ENCODE results near the gene SASH1. TPM values are rescaled to one million over a fixed set of nuclear protein-coding genes. Genes with fewer than 3 reads are reported as not detected.

SASH1 gene
- total RNA-seq, 1 donor, result 39.7 TPM

DNA sequence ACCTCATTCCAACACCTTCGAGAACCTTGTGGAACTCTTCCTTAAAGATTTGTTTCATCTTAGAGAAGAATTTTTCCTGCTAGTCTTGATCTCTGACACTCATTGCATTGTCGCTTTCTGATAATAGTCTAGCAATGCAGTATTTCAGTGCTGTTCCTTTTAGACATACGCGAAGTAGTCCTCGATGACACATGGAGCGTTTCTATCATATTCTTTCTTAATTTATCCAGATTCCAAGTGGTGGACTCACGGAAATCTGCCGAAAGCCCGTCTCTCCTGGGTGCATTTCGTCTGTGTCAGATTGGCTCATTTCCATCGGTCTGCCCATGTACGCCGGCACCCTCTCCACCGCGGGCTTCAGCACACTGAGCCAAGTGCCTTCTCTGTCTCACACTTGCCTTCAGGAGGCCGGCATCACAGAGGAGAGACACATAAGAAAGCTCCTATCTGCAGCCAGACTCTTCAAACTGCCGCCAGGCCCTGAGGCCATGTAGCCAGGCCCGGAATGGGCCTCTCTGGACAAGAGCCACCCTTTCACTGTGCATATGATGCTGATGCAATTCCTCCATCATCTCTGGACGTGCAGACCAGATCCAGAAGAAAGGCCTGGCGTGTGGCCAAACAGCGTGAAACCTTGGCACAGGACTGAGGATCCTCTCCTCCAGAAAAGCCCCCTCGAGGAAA lies 205.6 kb downstream of the SASH1 start:
- TF ChIP-seq CTCF (IDR thresholded peaks at IDR 0.05; ENCODE audit: insufficient read depth, low read depth, low read length), result no peak
- peak; percentile 17 for DNase-seq (ENCODE audit: low read depth)
- no peak overlapping the region for H3K4me3 ChIP-seq (ENCODE audit: low read depth, low read length)

- no peak for DNase-seq (ENCODE audit: low read depth)
These were observed 206.1 kb downstream of the SASH1 start for GRCh38 chr6:148548749-148549140.

DNA sequence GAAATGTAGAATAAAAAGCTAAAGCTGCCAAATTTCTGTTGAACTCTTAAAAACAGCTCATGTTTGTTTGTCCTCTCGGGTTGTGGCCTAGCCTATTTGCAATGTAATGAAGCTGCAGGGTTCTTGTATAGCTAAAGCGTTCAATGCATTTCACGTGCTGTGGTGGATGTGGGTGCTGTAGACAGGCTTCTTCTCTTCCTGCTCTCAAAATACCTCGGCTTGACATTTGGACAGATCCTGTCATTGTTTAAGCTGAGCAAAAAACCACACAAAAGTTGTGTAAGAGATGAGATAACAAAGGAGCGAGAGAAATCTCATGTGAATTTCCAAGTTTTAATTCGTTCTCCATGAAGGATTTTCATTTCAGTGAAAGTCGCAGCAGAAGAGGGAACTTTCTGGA lies 207.9 kb downstream of the SASH1 start:
- no peak overlapping the region for H3K4me3 ChIP-seq (ENCODE audit: low read depth, low read length)
- DNase-seq (ENCODE audit: low read depth), result no peak
- no peak for TF ChIP-seq CTCF (IDR thresholded peaks at IDR 0.05; ENCODE audit: insufficient read depth, low read depth, low read length)

More at GRCh38 chr6:148548749-148549140, 206.1 kb downstream of the SASH1 start:
- no peak overlapping the region for H3K4me3 ChIP-seq (ENCODE audit: low read depth, low read length)
- TF ChIP-seq CTCF (IDR thresholded peaks at IDR 0.05; ENCODE audit: insufficient read depth, low read depth, low read length), result no peak

- no peak overlapping the region for H3K4me3 ChIP-seq (ENCODE audit: low read depth, low read length)
- TF ChIP-seq CTCF (IDR thresholded peaks at IDR 0.05; ENCODE audit: insufficient read depth, low read depth, low read length), result no peak
- DNase-seq (ENCODE audit: low read depth), result no peak
These were observed 208.6 kb downstream of the SASH1 start for GRCh38 chr6:148551226-148551625.

GRCh38 chr6:148556410-148556809 lies 213.8 kb downstream of the SASH1 start:
- TF ChIP-seq CTCF (IDR thresholded peaks at IDR 0.05; ENCODE audit: insufficient read depth, low read depth, low read length), result no peak
- no peak overlapping the region for H3K4me3 ChIP-seq (ENCODE audit: low read depth, low read length)
- DNase-seq (ENCODE audit: low read depth), result no peak

GRCh38 chr6:148557796-148558321 lies 215.2 kb downstream of the SASH1 start:
- no peak for TF ChIP-seq CTCF (IDR thresholded peaks at IDR 0.05; ENCODE audit: insufficient read depth, low read depth, low read length)
- H3K4me3 ChIP-seq (ENCODE audit: low read depth, low read length), result no peak overlapping the region
- peak; percentile 30 for DNase-seq (ENCODE audit: low read depth)
